EH (cell line): Measurements from ENCODE around the gene ARRB2.
A peak's percentile ranks its signal among the peaks of the same experiment; 100 is the strongest.
"Not testable (repeated sequence)": the region's sequence is repeated elsewhere in the genome, so short reads cannot be mapped to it uniquely, and the experiment has no call there.

Experiments used
- DNase-seq: peaks from one replicate; pipeline ENCODE4 v3.0.0-alpha.2; 2015; ENCODE audit warnings: low read depth

ARRB2 gene

DNA sequence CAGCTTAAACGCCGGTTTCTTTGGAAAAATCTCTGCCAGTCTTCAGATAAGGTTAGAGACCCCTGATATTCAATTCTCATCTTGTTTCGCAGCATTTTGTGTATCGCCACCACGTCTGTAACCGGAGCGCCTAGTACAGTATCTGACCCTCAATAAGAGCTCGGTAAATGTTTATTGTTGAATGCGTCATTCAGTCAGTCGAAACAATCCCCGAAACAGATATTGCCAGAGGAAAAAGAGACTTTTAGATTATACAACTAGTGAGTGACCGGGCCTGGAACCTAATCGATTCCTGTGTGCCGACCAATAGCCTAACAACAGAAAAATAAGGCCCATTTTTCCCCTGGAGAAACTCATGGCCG is 7.1 kb upstream of the ARRB2 start:
- no peak for DNase-seq

DNA sequence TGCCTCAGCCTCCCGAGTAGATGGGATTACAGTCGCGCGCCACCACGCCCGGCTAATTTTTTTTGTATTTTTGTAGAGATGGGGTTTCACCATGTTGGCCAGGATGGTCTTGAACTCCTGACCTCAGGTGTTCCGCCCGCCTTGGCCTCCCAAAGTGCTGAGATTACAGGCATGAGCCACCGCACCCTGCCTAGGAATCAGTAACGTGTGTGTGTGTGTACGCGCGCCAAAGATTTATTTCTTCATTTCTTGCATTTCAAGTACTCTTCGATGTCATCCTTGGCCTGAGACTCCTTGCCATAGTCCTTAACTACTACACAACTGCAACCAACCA is 5.9 kb upstream of the ARRB2 start:
- not testable (repeated sequence) for DNase-seq

GRCh38 chr17:4704991-4705390 is 5.4 kb upstream of the ARRB2 start:
- no peak for DNase-seq

- peak; percentile 53 for DNase-seq
These were observed 4.3 kb upstream of the ARRB2 start for GRCh38 chr17:4706121-4706520.

DNA sequence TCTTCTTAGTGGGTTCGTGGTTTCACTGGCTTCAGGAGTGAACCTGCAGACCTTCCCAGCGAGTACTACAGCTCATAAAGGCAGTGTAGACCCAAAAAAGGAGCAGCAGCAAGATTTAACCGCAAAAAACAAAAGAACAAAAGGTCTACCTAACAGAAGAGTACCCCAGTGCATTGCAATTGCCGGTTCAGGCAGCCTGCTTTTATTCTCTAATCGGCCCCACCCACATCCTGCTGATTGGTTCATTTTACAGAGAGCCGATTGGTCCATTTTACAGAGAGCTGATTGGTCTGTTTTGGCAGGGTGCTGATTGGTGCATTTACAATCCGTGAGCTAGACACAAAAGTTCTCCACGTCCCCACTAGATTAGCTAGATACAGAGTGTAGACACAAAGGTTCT is 2.0 kb upstream of the ARRB2 start:
- DNase-seq, result no peak

DNA sequence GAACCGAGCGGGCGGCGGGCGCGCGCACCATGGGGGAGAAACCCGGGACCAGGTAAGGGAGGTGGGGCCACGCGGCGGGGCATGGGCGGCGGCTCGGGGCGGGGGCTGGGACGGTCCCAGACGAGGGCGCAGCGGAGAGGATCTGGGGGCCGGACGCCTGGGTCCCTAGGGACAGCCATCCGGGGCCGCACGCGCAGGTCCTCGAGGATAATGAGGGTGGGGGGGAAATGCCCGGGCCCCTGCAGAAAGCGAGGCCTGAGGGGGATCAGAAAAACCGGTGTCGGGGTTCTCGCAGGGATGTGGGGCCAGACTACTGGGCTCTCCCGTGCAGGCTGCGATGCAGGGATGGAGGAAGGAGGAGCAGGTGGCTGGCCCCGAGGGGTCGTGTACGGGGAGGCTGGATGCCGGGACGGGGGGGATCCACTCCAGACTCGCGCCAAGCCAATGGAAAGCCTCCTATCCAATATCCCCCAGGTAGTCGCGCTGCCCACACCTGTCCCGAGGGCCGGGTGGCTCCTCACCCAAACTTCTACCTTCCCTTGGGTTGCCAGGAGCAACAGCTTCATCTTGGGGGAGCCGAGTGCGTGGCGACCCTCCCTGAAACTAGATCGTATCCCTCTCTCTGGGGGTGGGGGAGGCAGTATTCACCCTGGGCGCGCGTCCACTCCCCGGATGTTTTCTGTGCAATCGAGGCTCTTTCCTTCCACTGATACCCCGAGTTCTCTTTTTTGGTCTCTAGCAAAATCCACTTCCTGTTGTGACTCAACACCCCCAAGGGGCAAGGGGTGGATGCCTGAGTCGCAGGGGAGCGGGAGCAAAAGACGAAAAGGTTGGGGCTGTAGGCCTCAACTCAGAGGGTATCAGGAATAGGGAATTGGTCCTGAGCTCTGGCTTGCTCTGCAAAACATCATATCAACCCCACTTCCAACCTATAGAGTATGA is 532 bp downstream of the ARRB2 start:
- no peak for DNase-seq

DNA sequence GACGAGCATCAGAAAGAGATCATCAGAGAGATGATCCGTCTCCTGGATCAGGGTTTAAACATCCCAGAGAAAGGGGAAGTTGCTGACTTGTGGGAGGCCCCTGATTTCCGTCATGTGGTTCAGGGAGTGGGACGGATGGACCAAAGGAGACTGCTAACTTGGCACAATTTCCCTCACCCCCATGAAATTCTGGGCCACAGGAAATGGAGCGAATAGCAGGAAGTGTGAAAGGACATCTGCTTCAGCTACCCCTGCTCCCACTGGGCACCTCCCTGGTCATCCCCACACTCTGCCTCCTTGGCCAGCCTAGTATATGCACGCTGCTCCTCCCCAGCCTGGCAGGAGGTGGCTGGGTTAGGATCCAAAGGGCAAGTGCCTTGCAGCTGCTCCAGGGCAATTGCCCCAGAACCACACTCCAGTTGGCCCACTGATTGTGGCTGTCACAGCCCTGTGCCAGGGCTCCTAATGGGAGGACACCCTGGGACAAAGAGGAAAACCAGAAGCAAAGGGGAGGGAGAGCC is 1.3 kb downstream of the ARRB2 start:
- DNase-seq, result no peak

GRCh38 chr17:4712526-4712925 is 2.1 kb downstream of the ARRB2 start:
- DNase-seq, result no peak

DNA sequence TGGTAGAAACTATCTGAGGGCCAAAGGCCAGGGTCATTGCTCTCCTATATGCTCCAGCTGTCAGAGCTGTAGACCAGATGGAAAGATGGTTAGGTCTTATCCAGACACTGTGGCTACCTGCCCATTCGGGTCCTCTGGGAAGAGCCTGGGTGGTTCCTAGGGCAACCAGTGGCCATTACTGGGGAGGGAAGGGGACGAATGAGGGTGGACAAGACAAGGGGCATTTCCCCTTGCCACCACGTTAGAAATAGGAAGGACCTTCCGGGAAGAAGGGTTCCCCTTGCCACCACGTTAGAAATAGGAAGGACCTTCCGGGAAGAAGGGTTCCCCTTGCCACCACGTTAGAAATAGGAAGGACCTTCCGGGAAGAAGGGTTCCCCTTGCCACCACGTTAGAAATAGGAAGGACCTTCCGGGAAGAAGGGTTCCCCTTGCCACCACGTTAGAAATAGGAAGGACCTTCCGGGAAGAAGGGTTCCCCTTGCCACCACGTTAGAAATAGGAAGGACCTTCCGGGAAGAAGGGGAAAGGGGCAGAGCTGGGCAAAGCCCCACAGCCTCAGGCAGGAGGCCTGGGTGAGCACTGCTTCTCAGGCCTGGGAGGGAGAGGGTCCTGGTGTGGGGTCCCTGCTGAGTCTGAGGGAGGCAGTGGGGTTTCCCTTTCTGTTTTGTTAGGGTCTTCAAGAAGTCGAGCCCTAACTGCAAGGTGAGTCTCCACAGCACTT is 4.1 kb downstream of the ARRB2 start:
- not testable (repeated sequence) for DNase-seq

DNA sequence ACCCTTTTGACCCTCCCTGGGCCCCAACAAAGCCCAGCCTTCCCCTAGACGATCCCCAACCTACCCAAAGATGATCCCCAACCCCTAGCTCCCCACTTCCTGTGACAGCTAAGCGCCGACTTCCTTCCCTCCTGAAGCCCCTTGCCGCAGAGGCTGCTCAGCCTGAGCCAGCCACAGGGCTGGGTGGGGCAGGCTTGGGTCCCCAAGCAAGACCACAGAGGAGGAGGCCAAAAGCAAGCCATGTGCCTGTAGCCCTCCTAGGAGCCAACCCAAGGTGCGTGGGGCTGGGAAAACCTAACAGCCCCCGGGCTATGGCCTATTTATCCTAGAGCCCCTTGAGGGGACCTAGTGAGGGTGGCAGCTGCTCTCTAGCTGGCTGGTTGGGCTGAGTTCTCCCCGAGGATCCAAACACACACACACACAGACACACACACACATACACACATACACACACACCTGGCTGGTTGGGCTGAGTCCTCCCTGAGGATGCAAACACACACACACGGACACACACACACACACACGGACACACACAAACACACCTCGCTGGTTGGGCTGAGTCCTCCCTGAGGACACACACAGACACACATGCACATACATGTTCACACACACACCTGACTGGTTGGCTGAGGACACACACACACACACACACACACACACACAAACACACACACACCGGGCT is 4.8 kb downstream of the ARRB2 start:
- DNase-seq, result no peak

DNA sequence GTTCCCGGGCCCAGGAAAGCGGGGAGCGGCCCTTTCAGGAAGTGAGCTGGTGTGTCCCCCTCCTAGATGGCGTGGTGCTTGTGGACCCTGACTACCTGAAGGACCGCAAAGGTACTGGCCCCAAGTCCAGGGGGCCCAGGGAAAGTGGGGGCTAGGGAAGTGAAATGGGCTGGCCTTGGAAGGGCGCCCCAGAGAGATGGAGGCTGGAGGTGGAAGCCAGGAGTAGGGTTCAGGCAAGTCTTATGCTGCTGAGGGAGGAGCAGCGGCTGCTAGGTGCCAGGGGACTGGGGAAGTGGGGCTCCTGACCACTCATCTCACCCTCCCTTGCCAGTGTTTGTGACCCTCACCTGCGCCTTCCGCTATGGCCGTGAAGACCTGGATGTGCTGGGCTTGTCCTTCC is 5.6 kb downstream of the ARRB2 start:
- DNase-seq, result no peak

DNA sequence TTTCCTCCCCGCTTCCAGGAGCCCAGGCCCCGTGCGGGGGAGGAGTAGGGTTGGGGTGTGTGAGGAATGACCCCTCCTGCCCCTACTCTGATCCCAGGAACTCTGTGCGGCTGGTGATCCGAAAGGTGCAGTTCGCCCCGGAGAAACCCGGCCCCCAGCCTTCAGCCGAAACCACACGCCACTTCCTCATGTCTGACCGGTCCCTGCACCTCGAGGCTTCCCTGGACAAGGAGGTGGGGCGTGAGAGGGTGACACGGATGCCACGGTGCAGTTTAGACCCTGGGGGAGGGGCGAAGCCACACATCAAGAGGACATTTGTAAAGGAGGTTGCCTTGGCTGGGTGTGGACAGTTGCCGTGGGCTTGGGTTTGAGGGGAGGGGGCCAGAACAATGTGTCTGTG is 7.4 kb downstream of the ARRB2 start:
- no peak for DNase-seq

GRCh38 chr17:4718276-4718675 is 7.8 kb downstream of the ARRB2 start:
- no peak for DNase-seq

DNA sequence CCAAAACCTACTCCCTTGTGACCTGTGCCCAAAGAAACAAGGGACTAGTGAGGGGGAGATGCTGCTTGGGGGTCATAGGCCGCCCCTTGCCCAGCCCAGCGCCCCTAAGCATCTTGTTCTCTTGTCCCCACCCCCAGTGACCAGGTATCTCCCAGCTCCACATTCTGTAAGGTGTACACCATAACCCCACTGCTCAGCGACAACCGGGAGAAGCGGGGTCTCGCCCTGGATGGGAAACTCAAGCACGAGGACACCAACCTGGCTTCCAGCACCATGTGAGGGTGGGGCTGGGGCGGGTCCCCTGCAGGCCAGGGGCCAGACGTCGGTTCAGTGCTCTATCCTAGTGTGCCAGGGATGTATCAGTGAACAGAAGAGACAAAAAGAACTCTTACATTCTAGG is 8.7 kb downstream of the ARRB2 start:
- no peak for DNase-seq

DNA sequence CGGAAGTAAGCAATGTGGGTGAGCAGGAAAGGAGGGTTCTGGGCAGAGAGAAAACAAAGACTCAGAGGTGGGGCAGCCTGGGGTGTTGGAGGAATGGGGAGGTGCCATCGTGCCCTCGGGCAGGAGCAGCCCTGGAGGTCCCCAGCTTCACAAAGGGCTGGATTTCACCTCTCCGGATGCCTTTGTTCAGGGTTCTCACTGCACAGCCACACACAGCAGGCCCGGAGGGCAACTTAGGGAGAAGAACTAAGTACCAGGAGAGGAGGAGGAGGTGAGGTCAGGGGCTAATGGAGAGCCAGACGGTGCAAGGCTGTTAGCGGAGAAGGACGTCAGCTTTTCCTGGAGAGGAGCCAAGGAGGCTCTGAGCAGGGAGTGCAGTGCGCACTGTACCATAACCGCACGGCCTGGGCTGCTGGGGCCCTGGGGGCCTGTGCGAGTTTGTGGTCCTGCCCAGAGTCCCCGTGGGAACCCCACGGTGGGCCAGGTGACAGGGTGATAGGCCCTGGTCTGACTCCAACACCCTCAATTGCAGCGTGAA is 9.3 kb downstream of the ARRB2 start:
- no peak for DNase-seq

DNA sequence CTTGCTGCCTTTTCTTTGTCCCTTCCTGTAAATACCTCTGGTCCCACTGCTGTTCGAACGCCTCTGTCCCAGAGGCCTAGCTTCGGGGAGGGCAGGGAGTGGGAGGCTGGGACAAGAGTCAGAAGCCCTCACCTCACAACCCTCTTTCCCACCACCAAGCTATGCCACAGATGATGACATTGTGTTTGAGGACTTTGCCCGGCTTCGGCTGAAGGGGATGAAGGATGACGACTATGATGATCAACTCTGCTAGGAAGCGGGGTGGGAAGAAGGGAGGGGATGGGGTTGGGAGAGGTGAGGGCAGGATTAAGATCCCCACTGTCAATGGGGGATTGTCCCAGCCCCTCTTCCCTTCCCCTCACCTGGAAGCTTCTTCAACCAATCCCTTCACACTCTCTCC is 10.4 kb downstream of the ARRB2 start:
- no peak for DNase-seq

GRCh38 chr17:4721203-4722135 is 11.0 kb downstream of the ARRB2 start:
- DNase-seq, result peak; percentile 43

DNA sequence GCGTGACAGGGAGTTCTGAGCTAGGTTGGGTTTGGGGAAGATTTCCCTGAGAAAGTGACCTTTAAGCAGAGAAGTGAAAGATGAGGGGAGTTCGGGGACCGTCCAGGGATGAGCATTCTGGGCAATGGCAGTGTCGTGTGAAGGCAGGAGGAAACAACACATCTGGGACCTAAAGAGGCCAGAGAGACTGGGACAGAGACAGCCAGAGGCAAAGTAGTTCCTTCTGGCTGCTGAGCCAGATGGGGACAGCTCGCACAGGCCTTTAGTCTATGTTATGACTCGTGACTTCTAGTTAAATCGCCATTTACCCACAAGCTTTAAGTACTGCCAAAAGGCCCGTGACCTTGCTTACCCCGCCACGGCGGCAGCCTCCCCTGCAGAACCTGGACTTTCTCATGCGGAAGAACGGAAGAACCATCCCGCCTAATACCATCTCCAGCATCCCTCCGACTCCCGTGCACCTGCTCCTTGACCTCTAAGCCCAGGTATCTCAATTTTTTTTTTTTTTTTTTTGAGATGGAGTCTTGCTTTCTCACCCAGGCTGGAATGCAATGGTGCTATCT is 12.3 kb downstream of the ARRB2 start:
- DNase-seq, result no peak

DNA sequence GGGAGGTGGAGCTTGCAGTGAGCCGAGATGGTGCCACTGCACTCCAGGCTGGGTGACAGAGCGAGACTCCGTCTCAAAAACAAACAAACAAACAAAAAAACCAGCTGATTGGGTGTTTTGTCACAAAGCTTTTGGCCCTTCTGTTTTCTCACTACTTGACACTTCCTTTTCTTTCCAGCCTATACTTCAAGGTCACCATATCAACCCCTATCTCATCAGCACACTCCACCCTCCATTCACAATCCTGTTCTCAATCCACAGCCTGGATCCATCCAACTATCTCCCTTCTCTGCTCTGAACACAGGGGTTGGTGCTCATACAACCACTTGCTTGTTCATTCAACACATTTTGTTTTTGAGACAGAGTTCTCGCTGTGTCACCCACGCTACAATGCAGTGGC is 14.2 kb downstream of the ARRB2 start:
- no peak for DNase-seq

- DNase-seq, result no peak
These were observed 15.3 kb downstream of the ARRB2 start for GRCh38 chr17:4725646-4726310.
